Suprapubic skin (tissue), 4 donors: ENCODE results near the gene LRRTM4. TPM values are rescaled to one million over a fixed set of nuclear protein-coding genes. Genes with fewer than 3 reads are reported as not detected.
"Not testable (repeated sequence)": the region's sequence is repeated elsewhere in the genome, so short reads cannot be mapped to it uniquely, and the experiment has no call there.

Experiments used
- DNase-seq, 2 donors: peaks; one replicate each; pipeline ENCODE4 v3.0.0-alpha.2; 2019; ENCODE audit warnings: low spot score in 2 of 2
- H3K27ac ChIP-seq: fragments of 200-600 bp; sonication (generic); one replicate; pipeline ENCODE4 v1.5.1; 2019
- H3K27me3 ChIP-seq: fragments of 200-600 bp; sonication (generic); one replicate; pipeline ENCODE4 v1.5.1; 2019
- H3K36me3 ChIP-seq: fragments of 200-600 bp; sonication (generic); one replicate; pipeline ENCODE4 v1.5.1; 2019
- H3K4me1 ChIP-seq: fragments of 200-600 bp; sonication (generic); one replicate; pipeline ENCODE4 v1.5.1; 2019
- H3K4me3 ChIP-seq: fragments of 200-600 bp; sonication (generic); one replicate; pipeline ENCODE4 v1.5.1; 2019; ENCODE audit warnings: mild to moderate bottlenecking
- H3K9me3 ChIP-seq: fragments of 200-600 bp; sonication (generic); one replicate; pipeline ENCODE4 v1.5.1; 2019
- EP300 ChIP-seq: sonication (generic); formaldehyde crosslinking; IDR thresholded peaks from one replicate; pipeline ENCODE4 v1.6.1; 2017; ENCODE audit warnings: antibody characterized with exemption
- POLR2A ChIP-seq, 2 donors: fragments of 450-650 bp; IDR thresholded peaks; one replicate each; pipeline ENCODE4 v1.6.1; 2017; ENCODE audit warnings: antibody characterized with exemption in 2 of 2, mild to moderate bottlenecking in 2 of 2, moderate library complexity in 2 of 2
- POLR2AphosphoS5 ChIP-seq, 3 donors: sonication (generic); formaldehyde crosslinking; IDR thresholded peaks; one replicate each; pipeline ENCODE4 v1.6.1; 2017; ENCODE audit warnings: antibody characterized with exemption in 3 of 3
- WGBS: methylation state at CpG from one replicate; pipeline ENCODE4 v1.1.5; 2018; 5-methylcytosine and 5-hydroxymethylcytosine counted together
- total RNA-seq, 4 donors: library from RNA; depleted of rRNA; stranded (reverse); fragments of >200 nt; gene quantifications; one replicate each; pipeline ENCODE4 v1.1.0, GENCODE V29; 2016
- TF ChIP-seq, protein P1 (sequence below), 2 donors: fragments of 200-600 bp in 1 of 2; fragments of 450-650 bp in 1 of 2; sonication (generic) in 1 of 2; IDR thresholded peaks; one replicate each; pipeline ENCODE4 v1.5.1; 2016 to 2019; ENCODE audit warnings: antibody characterized with exemption in 2 of 2, mild to moderate bottlenecking in 1 of 2, moderate library complexity in 1 of 2

LRRTM4 gene
- total RNA-seq, 4 donors from 2014 or later, result not detected

- TF ChIP-seq, protein P1, sequence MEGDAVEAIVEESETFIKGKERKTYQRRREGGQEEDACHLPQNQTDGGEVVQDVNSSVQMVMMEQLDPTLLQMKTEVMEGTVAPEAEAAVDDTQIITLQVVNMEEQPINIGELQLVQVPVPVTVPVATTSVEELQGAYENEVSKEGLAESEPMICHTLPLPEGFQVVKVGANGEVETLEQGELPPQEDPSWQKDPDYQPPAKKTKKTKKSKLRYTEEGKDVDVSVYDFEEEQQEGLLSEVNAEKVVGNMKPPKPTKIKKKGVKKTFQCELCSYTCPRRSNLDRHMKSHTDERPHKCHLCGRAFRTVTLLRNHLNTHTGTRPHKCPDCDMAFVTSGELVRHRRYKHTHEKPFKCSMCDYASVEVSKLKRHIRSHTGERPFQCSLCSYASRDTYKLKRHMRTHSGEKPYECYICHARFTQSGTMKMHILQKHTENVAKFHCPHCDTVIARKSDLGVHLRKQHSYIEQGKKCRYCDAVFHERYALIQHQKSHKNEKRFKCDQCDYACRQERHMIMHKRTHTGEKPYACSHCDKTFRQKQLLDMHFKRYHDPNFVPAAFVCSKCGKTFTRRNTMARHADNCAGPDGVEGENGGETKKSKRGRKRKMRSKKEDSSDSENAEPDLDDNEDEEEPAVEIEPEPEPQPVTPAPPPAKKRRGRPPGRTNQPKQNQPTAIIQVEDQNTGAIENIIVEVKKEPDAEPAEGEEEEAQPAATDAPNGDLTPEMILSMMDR (IDR thresholded peaks at IDR 0.05), result no peak
- TF ChIP-seq POLR2AphosphoS5 (IDR thresholded peaks at IDR 0.05) (no peak), EP300 (no peak), POLR2A (IDR thresholded peaks at IDR 0.05) (no peak)
- no peaks in the 10 kb centered on the region for H3K27me3 ChIP-seq
Observed at GRCh38 chr2:76808732-76809131, 713.4 kb downstream of the LRRTM4 start.

DNA sequence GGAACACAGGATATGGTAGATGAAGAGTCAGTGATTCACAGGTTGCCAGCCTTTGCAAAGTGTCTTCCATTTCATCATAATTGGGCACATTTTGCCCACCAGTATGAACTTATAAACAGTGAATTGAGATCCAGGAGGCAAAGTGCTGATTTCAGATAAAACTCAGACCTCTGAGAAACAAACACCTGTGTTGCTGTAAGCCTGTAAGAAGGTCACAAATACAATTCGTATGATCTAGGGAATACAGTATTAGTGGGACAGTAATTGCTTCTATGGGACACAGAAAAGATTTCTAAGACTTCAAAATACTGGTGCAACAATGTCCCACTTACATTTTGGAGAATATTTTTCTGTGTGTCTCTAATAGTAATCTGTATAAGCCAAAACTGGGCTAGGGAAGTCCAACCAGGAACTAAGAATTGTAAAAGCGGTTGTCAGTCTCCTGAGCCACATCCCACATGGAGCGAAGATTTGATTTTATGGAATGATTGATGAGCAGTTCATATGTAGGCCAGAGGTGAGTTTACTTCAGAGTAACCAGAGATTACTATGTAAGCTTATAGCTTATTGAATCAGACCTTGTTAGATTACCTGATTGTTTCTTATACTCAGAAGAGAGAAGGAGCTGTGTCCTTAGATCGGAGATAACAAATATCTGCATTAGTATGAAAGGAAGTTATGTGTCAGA is 728.4 kb downstream of the LRRTM4 start:
- H3K4me1 ChIP-seq, result no peaks in the 10 kb centered on the region
- no peaks in the 10 kb centered on the region for H3K27me3 ChIP-seq
- DNase-seq, result no peak
- 83% methylated on average over 4 of the region's 4 CpGs for WGBS
- no peaks in the 10 kb centered on the region for H3K36me3 ChIP-seq
- TF ChIP-seq EP300 (no peak), POLR2A (IDR thresholded peaks at IDR 0.05) (no peak), POLR2AphosphoS5 (IDR thresholded peaks at IDR 0.05) (no peak)
- TF ChIP-seq, protein P1 (IDR thresholded peaks at IDR 0.05), result no peak
- no peak overlapping the region for H3K27ac ChIP-seq
- H3K4me3 ChIP-seq, result no peak overlapping the region
- H3K9me3 ChIP-seq, result no peaks in the 10 kb centered on the region

More at GRCh38 chr2:76808732-76809131, 713.4 kb downstream of the LRRTM4 start:
- no peaks in the 10 kb centered on the region for H3K9me3 ChIP-seq
- DNase-seq, result no peak
- H3K4me3 ChIP-seq, result no peak overlapping the region
- H3K4me1 ChIP-seq, result no peaks in the 10 kb centered on the region
- no peaks in the 10 kb centered on the region for H3K36me3 ChIP-seq
- H3K27ac ChIP-seq, result no peak overlapping the region
- 0% methylated on average over 1 of the region's 1 CpG for WGBS

GRCh38 chr2:76781313-76781712 is 740.9 kb downstream of the LRRTM4 start:
- H3K27me3 ChIP-seq, result not testable (repeated sequence)
- 94% methylated on average over 21 of the region's 22 CpGs for WGBS

DNA sequence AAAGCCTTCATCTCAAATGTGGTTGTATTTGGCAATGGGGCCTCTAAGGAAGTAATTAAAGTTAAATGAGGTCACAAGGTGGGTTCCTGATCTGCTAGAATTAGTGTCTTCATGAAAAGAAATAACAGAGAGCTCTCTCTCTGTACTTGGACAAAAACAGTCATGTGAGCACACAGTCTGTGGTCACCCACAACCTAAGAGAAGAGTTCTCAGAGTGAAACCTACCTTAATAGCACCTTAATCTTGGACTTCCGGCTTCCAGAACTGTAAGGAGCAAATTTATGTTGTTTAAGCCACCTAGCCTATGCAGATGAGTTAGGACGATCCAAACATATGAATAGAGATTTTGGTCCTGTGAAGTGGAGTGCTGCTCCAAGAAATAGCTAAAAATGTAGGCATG is 758.9 kb downstream of the LRRTM4 start:
- 88% methylated on average over 2 of the region's 2 CpGs for WGBS
- TF ChIP-seq POLR2A (IDR thresholded peaks at IDR 0.05), result no peak
- no peak for TF ChIP-seq EP300
- TF ChIP-seq, protein P1 (IDR thresholded peaks at IDR 0.05), result no peak
- no peak for TF ChIP-seq POLR2AphosphoS5 (IDR thresholded peaks at IDR 0.05)
- no peak overlapping the region for H3K4me3 ChIP-seq
- H3K27me3 ChIP-seq, result no peaks in the 10 kb centered on the region
- no peaks in the 10 kb centered on the region for H3K36me3 ChIP-seq
- no peak for DNase-seq
- H3K9me3 ChIP-seq, result no peaks in the 10 kb centered on the region
- H3K4me1 ChIP-seq, result no peaks in the 10 kb centered on the region
- no peak overlapping the region for H3K27ac ChIP-seq

More at GRCh38 chr2:76781313-76781712, 740.9 kb downstream of the LRRTM4 start:
- DNase-seq, H3K9me3 ChIP-seq, H3K36me3 ChIP-seq, H3K4me1 ChIP-seq, H3K27ac ChIP-seq, H3K4me3 ChIP-seq: not testable (repeated sequence)

GRCh38 chr2:76760367-76760704 is 761.8 kb downstream of the LRRTM4 start:
- no peak overlapping the region for H3K4me3 ChIP-seq
- H3K9me3 ChIP-seq, result no peaks in the 10 kb centered on the region
- H3K27ac ChIP-seq, result no peak overlapping the region
- H3K36me3 ChIP-seq, result no peaks in the 10 kb centered on the region
- TF ChIP-seq POLR2AphosphoS5 (IDR thresholded peaks at IDR 0.05) (no peak), POLR2A (IDR thresholded peaks at IDR 0.05) (no peak), EP300 (no peak)
- TF ChIP-seq, protein P1 (IDR thresholded peaks at IDR 0.05), result no peak
- no peaks in the 10 kb centered on the region for H3K27me3 ChIP-seq
- 87% methylated on average over 4 of the region's 4 CpGs for WGBS
- H3K4me1 ChIP-seq, result no peaks in the 10 kb centered on the region
- no peak for DNase-seq
